Right lobe of liver (tissue), 6 donors: ENCODE measurements around the gene ULK2. TPM values are rescaled to one million over a fixed set of nuclear protein-coding genes. Genes with fewer than 3 reads are reported as not detected.

Experiments
- ATAC-seq, 4 donors: fragments of 200-7000 bp; cut with Tn5 transposase; one replicate each; pipeline ENCODE4 v1.9.1; 2020; ENCODE audit warnings: mild to moderate bottlenecking in 4 of 4, moderate library complexity in 4 of 4
- DNase-seq, 3 donors: peaks; one replicate each; pipeline ENCODE4 v3.0.0-alpha.2; 2020
- H3K27ac ChIP-seq, 3 donors: fragments of 200-600 bp; one replicate each; pipeline ENCODE4 v1.8.0; 2022
- H3K27me3 ChIP-seq, 2 donors: fragments of 200-600 bp; one replicate each; pipeline ENCODE4 v1.8.0; 2022
- H3K36me3 ChIP-seq, 4 donors: fragments of 200-600 bp; sonication (generic) in 1 of 4; one replicate each; pipeline versions ENCODE4 v1.5.1 to v1.8.0; 2017 to 2022; ENCODE audit warnings: control low read depth in 1 of 4
- H3K4me1 ChIP-seq, 4 donors: fragments of 200-600 bp; sonication (generic) in 1 of 4; one replicate each; pipeline versions ENCODE4 v1.5.1 to v1.8.0; 2017 to 2022; ENCODE audit warnings: control low read depth in 1 of 4
- H3K4me3 ChIP-seq, 3 donors: fragments of 200-600 bp; one replicate each; pipeline ENCODE4 v1.8.0; 2022
- H3K9me3 ChIP-seq, 4 donors: fragments of 200-600 bp; sonication (generic) in 1 of 4; one replicate each; pipeline versions ENCODE4 v1.5.1 to v1.8.0; 2017 to 2022; ENCODE audit warnings: control low read depth in 1 of 4
- CTCF ChIP-seq, 4 donors: fragments of 200-600 bp in 3 of 4; fragments of 450-650 bp in 1 of 4; IDR thresholded peaks; one replicate each; pipeline versions ENCODE4 v1.5.1 to v1.8.0; 2016 to 2022; ENCODE audit warnings: antibody characterized with exemption in 4 of 4, mild to moderate bottlenecking in 2 of 4
- POLR2A ChIP-seq: fragments of 450-650 bp; IDR thresholded peaks from one replicate; pipeline ENCODE4 v1.6.1; 2017; ENCODE audit warnings: antibody characterized with exemption, mild to moderate bottlenecking
- WGBS: methylation state at CpG from one replicate; pipeline ENCODE4 v1.1.6; 2018; ENCODE audit warnings: low coverage, low lambda C conversion rate; ENCODE audit not compliant: insufficient coverage; ENCODE audit errors: missing lambda C conversion rate; 5-methylcytosine and 5-hydroxymethylcytosine counted together
- intact Hi-C, 2 donors: fragments of 100-400 bp; cut with DNase I; formaldehyde crosslinking; loops; one replicate each; pipeline versions ENCODE4 v1.11.2 to v1.14.1; 2022
- total RNA-seq, 6 experiments: library from RNA; depleted of rRNA in 2 of 6; stranded (reverse); fragments of >200 nt in 2 of 6; fragmentation: NEBNext Ultra II Directional in 3 of 6; extraction: Animal tissue kit (Norgen Biotek cat#: 25700) in 3 of 6; gene quantifications; one replicate each; pipeline versions ENCODE4 v1.1.0 to v1.2.4, GENCODE V29; 2016 to 2023
- donor health status: DM: no; HTN: yes; CAD: no.
- donor health status: DM: no; HTN: no; CAD: no.
- donor health status: DM: no; HTN: no; CAD: no.
- donor health status: DM: no; HTN: yes; CAD: no.
- donor health status: DM: no; HTN: yes; CAD: no.

ULK2 gene
- total RNA-seq, 6 experiments from 2014 or later = 3.5 to 6.1 (median 4.8) TPM

- Histone ChIP-seq H3K4me3 (no peak overlapping the region), H3K9me3 (no peaks in the 10 kb centered on the region), H3K27ac (no peak overlapping the region), H3K36me3 (no peaks in the 10 kb centered on the region), H3K4me1 (peaks cover 0 to 6% (median 2%) of the 10 kb centered on the region in 4 donors), H3K27me3 (no peaks in the 10 kb centered on the region)
- TF ChIP-seq CTCF (IDR thresholded peaks at IDR 0.05) (no peak), POLR2A (no peak)
- no CpG with 5 or more reads among the region's 2 CpGs for WGBS
- DNase-seq (no peak), ATAC-seq (no peak)
- intact Hi-C loops = loop anchor here (5.0 to 10.0 kb wide), 2 partner anchors 246 to 249 kb away; no protein-coding TSS in a partner anchor
Measured at GRCh38 chr17:19763416-19763815, 104.3 kb downstream of the ULK2 start.

- no peaks in the 10 kb centered on the region for H3K27me3 ChIP-seq
- DNase-seq (peak in 2 of 3 donors; percentile 70 to 77), ATAC-seq (peak; percentile 58 to 77 (median 72))
- WGBS = 86% methylated on average over 3 of the region's 15 CpGs
- no peaks in the 10 kb centered on the region for H3K36me3 ChIP-seq
- H3K4me3 ChIP-seq = no peak overlapping the region
- H3K4me1 ChIP-seq = peaks cover 0 to 6% (median 2%) of the 10 kb centered on the region in 4 donors
- intact Hi-C loops = loop anchor here (5.0 to 10.0 kb wide), 2 partner anchors 245 to 248 kb away; no protein-coding TSS in a partner anchor
- no peak overlapping the region for H3K27ac ChIP-seq
- H3K9me3 ChIP-seq = no peaks in the 10 kb centered on the region
- TF ChIP-seq POLR2A (no peak), CTCF (IDR thresholded peaks at IDR 0.05) (peak; percentile 42 to 70 (median 57))
Measured at GRCh38 chr17:19762515-19762961, 105.2 kb downstream of the ULK2 start.

DNA sequence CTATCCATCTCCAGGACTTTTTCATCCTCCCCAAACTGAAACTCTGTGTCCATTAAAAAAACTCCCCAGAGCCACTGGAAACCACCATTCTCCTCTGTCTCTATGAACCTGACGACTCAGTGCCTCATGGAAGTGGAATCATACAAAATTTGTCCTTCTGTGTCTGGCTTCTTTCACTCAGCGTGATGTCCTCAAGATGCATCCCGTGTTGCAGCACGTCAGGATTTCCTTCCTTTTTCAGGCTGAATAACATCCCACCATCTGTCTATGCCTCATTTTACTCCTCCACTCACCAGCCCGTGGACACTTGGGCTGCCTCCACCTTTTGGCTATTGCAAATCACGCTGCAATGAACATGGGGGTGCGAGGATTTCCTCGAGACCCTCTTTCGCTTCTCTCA is 107.0 kb downstream of the ULK2 start:
- Histone ChIP-seq H3K27me3 (no peaks in the 10 kb centered on the region), H3K36me3 (no peaks in the 10 kb centered on the region), H3K9me3 (no peaks in the 10 kb centered on the region), H3K27ac (no peak overlapping the region), H3K4me1 (no peaks in the 10 kb centered on the region), H3K4me3 (no peak overlapping the region)
- TF ChIP-seq CTCF (IDR thresholded peaks at IDR 0.05) = no peak
- no peak for TF ChIP-seq POLR2A
- 67% methylated on average over 9 of the region's 9 CpGs for WGBS
- DNase-seq (no peak), ATAC-seq (no peak)
- intact Hi-C loops = loop anchor here (5.0 to 10.0 kb wide), 2 partner anchors 243 to 246 kb away; no protein-coding TSS in a partner anchor

DNA sequence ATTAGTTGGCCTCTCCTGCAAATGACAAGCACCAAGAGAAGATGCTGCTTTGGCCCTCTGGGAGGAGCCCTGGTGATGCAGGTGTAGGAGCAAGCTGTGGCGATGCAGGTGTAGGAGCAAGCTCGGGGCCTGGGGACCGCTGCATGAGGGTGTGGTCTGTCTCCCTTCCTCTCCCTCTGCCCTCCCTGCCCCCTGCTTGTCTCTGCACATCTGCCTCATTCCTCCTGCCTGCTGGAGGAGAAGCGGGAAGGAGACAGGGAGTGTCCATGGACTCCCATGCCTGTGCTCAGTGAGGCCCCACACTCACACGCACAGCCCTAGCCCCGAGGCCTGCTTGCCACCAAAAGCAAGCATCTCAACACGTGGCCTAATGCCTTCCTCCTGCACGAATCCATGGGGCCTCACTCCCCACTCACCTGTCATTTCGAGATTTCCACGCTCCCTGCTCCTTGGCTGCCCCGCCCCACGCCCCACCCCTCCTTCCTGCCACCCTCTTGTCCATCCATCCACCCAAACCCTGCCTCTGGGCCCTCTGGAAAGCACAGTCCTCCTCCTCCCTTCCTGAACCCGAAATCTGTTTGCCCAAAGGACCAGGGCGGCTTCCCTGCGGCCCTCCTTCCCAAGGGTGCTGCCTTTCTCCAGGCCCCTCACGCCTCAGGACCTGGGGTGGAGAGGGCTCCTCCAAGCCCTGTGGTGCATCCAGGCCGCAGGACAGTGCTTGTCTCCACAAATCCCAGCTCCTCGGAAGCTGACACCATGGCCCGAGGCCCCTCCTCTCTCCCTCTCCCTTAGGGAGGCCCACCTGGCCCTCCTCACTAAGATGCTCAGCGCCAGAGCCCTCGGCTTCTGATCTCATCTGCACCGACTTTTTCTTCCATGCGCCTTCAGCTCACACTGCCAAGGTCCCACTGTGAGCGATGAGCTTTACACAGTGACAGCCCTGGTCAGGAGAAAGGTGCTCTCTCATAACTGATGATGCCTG is 107.9 kb downstream of the ULK2 start:
- DNase-seq = no peak
- WGBS = 87% methylated on average over 15 of the region's 24 CpGs
- intact Hi-C loops = loop anchor here (5.0 to 10.0 kb wide), 2 partner anchors 243 to 245 kb away; no protein-coding TSS in a partner anchor

More for the DNA sequence above, 107.9 kb downstream of the ULK2 start:
- Histone ChIP-seq H3K27ac (no peak overlapping the region), H3K9me3 (no peaks in the 10 kb centered on the region), H3K27me3 (no peaks in the 10 kb centered on the region), H3K4me3 (no peak overlapping the region), H3K4me1 (no peaks in the 10 kb centered on the region), H3K36me3 (no peaks in the 10 kb centered on the region)
- no peak for ATAC-seq
- no peak for TF ChIP-seq POLR2A
